GM21723 (cell line): ENCODE data around the gene LSM6.

ENCODE experiments used
- ATAC-seq: cut with Tn5 transposase; IDR thresholded peaks from one replicate; pipeline ENCODE4 v1.9.1; 2021; ENCODE audit warnings: mild to moderate bottlenecking, moderate library complexity; ENCODE audit not compliant: unreplicated experiment

Gene LSM6

DNA sequence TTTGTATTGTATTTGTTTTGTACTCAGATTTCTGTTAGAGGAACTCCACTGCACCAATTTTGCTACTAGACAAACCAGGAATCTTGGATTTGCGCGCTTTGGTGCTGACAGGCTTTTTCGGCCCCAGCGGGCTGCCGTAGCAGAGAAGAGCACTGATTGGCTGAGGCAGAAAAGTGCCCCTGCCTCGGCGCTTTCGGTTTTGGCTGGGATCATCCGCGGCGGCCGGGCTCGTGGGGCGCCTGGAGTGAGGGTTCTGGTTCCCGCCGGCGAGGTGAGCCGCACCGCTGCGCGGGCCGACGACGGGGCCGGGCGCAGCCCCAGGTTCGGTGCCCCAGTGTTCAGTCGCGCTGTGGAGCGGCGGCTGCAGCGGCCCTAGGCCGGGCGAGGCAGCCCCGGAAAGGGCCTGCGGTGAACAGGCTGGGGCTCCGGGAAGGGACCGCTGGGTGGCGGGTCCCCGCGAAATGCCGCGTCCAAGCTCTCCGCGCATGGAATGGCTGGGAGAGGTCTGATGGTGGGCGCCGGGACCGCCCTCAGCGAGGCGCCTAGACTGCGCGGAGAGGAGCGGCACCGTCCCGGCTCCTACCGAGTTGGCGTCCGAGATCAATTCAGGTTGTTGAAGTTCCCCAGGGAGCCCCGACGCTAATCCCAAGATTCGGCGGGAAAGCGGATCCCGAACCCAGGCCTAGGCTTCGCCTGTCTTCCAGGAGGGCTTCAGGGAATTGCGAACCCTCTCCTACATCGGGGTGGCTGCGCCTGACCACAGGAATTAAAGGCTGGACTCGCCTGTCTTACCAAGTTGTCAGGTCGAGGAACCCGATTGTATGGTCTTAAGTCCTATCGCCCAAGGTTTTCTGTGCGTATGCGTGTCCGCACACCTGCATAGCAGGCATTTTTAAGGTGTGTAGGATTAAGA lies at the start of gene LSM6:
TSS of gene LSM6 (plus strand) at position 178 of the 913 bp plus-strand sequence. CDS start 7,204 bp downstream, outside the sequence.
- ATAC-seq: peak; percentile 90

- peak; percentile 99 for ATAC-seq
Observed at GRCh38 chr4:146132445-146132844, 43.1 kb upstream of the LSM6 start.

DNA sequence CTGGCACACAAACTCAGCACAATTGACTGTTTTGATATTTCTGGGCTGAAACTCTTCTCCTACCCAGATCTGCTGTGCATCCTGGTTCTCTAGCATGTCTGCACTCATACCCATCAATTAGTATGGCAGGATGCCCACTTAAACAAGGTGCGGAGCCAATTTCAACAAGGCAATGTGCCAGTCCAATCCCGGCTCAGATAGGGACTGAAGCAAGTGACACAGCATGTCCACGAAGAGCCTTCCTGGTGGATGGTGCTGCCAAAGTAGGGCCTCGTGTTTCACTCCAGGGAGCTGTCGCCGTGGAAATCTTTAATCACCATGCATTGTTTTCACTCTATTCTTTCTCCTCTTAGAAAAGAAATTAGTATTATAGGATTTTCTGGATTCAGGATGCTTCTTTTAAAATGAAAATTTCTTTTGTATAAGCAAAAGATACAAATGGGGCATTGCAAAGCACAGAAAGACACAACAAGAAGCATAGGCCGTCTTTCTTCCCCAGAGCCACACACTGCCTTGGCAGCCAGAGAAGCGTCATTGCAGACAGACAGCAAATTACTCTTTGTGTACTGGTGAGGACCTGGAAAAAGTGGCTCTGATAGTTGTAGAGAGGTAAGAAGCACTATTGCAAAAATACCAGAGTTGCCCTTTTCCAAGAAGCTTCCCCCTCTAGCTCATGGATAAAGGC lies 40.6 kb upstream of the LSM6 start:
- ATAC-seq: no peak

DNA sequence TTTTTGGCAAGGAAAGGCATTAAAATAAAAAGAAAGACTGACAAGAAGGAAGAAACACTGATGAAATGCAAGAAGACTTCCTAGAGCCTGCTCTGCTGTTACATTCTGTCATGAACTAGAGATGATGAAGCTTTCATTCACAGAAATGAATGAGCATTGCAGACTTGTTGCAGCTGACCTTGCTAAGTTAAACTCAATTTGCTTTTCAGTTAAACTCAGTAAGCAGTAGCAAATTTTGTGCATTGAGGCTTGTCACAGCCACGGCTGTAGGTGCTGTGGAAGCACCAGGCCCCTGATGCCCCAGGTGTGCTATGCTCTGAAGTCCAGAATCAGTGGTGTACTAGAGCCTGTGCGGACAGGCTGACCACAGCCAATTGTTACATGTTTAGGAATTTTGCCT lies 39.6 kb upstream of the LSM6 start:
- ATAC-seq: no peak

- ATAC-seq: no peak
Observed at GRCh38 chr4:146142768-146143167, 32.8 kb upstream of the LSM6 start.

DNA sequence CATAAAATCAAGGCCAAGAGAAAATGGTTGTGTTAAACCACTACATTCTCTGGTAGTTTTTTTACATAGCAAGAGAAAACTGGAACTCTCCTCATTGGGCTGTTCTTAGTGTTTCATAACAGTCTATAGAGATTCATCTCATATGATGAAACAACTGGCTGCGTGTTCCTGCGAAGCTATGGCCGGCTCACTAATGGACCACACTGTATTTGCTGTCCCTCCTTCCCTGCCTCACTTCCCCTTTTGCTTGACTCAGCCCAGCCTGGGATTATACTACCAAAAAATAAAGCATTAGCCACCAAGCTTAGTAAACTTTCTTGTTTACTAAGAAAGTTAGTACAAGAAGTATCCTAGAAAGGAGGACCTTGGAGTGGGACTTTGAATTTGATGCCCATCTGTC lies 31.6 kb upstream of the LSM6 start:
- no peak for ATAC-seq

DNA sequence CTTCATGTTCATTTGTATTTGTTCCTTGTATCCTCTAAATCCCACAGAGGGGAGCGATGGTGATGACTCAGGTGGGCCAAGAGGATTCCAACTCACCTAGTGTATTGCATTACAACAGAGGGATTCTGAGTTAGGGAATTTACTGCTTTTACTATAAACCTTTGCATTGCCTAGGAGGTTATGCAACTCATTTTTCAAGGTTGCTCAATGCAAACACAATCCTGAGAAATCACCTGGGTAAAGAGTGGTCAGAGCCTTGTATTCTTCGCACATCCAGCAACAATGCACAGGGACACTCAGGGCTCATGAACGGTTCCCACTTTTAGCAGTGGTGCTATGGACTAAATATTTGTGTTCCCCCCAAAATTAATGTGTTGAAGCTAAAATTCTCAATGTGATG lies 28.6 kb upstream of the LSM6 start:
- no peak for ATAC-seq

- ATAC-seq: no peak
Observed at GRCh38 chr4:146148021-146148420, 27.5 kb upstream of the LSM6 start.

DNA sequence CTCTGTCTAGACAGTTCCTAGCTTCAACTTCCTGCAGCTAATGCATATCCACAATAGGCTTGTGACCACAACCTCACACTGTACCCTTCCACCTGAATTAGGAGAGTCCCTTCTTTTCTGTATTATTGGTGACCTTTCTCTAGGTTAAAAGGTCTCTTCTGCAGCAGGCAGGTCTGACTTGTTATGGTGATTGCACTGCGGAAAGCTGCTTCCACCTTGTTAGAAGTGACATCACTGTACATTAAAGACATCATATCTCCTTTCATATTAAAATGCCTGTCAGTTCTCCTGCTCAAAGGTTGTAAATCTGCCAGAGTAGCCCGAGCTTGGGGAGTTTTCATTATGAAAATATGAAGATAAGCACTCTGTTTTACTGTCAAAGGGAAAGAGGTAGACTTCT lies 21.5 kb upstream of the LSM6 start:
- no peak for ATAC-seq

DNA sequence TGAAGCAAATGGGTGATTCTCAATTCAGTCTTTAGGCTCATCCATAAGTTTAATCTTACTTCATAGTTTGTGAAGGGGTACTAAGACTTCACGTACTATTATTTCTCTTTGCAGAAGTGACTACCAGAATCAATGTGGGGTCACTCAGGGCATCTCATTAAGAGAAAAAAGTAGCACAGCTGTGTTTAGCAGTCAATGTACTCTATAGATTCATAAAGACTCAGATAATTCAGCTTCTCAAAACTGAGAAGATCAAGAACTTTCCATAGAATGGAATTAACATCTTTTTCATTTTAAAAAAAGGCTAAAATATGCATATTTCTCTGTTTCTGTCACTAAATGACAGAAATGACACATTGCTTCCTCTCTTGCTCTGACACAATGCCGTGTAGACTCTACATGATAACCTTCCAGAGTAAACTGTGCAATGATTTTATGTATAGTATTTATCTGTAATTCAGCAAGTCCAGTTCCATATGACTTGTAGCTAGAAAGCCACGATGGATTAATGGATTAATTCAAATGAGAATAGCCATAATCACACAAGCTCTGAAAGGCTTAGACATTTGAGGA lies 20.3 kb upstream of the LSM6 start:
- no peak for ATAC-seq

- ATAC-seq: no peak
Observed at GRCh38 chr4:146158036-146158745, 17.3 kb upstream of the LSM6 start.

- ATAC-seq: peak; percentile 84
Observed at GRCh38 chr4:146159384-146160058, 16.0 kb upstream of the LSM6 start.

- ATAC-seq: no peak
Observed at GRCh38 chr4:146161243-146161642, 14.3 kb upstream of the LSM6 start.

DNA sequence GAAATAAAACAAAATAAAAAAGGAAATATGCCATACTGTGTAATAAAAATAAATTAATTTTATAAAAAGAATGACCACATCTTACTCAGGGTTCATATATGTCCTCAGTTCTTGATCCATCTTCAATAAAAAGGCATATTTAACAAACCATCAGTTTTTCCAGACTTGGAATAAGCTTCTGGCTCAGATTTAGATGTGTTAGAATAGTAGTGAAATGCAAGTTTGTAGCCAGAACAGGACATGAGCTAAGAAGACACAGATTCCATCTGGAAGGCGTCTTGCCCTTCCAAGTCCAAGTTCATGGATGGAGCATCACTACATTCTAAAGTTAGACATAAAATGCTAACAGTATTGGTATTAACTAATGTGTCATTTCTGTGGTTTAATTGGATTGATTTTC lies 10.3 kb upstream of the LSM6 start:
- ATAC-seq: no peak

- no peak for ATAC-seq
Observed at GRCh38 chr4:146165840-146166239, 9.7 kb upstream of the LSM6 start.

DNA sequence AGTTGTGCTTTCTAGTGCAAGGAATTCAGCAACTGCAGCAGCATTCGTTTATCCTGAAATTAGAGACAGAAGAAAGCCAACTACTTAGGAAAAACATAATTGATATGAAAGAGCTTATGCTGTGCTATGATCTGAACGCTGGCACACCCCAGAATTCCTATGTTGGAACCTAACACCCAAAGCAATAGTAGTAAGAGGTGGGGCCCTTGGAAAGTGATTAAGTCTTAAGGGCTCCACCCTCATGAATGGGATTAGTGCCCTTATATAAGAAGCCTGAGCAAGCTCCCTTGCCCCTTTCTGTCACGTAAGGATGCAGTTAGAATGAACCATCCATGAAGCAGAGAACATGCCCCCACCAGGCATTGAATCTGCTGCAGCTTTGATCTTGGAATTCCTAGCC lies 5.4 kb upstream of the LSM6 start:
- ATAC-seq: no peak

- no peak for ATAC-seq
Observed at GRCh38 chr4:146176891-146177290, 1.4 kb downstream of the LSM6 start.

DNA sequence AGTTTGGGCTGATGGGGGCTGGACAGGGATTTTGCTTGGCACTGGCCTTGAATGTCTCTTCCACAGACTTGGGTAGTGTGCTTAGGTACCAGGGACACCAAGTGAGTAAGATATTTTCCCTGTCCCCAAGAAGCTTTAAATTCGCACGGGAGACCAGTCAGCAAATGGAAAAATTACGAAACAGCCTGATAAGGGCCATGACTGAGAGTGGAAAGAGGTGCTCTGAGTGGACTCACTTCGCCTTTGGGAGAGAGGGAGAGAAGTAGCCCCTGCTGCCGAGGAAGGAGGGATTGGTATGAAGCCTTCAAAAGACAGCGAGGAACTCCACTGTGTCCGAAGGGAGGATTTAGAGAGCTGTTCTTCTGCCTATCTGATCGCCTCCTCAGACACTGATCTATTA lies 2.6 kb downstream of the LSM6 start:
- ATAC-seq: no peak

- ATAC-seq: no peak
Observed at GRCh38 chr4:146179784-146180370, 4.4 kb downstream of the LSM6 start.

DNA sequence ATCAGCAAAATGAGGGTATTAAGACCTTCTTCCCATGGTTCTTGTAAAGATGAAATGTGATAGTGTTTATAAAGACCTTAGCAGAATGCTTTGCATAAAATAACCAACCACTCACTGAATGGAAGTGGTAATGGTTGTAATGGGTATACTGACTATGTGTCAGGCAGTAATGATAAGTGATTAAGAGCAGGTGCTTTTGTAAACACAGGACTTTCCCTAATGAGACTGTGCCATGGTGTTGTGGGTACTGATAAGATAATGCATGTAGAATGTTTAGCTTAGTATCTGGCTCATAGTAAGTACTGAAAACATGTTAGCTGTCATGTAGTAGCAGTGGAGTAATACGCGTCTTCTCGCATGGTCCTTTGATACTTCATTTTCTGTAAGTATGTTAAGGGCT lies 6.9 kb downstream of the LSM6 start:
- ATAC-seq: no peak
